Uterus (tissue), 4 donors: ENCODE measurements around the gene THSD4. TPM values are rescaled to one million over a fixed set of nuclear protein-coding genes. Genes with fewer than 3 reads are reported as not detected.
A peak's percentile ranks its signal among the peaks of the same experiment; 100 is the strongest.

Experiments
- DNase-seq, 2 donors: peaks; one replicate each; pipeline ENCODE4 v3.0.0-alpha.2; 2019 to 2020
- H3K27ac ChIP-seq, 2 donors: fragments of 200-600 bp; sonication (generic); 1 replicate in 1 of 2; 2 replicates in 1 of 2; pipeline ENCODE4 v1.5.1; 2016 to 2018
- H3K27me3 ChIP-seq, 2 donors: fragments of 200-600 bp; sonication (generic); one replicate each; pipeline ENCODE4 v1.5.1; 2018 to 2019; ENCODE audit warnings: control low read depth in 1 of 2
- H3K36me3 ChIP-seq, 2 donors: fragments of 200-600 bp; sonication (generic); one replicate each; pipeline ENCODE4 v1.5.1; 2019; ENCODE audit warnings: control low read depth in 1 of 2
- H3K4me1 ChIP-seq, 2 donors: fragments of 200-600 bp; sonication (generic); one replicate each; pipeline ENCODE4 v1.5.1; 2018 to 2019; ENCODE audit warnings: control low read depth in 1 of 2
- H3K4me3 ChIP-seq, 2 donors: fragments of 200-600 bp; sonication (generic); 1 replicate in 1 of 2; 2 replicates in 1 of 2; pipeline ENCODE4 v1.5.1; 2018 to 2019; ENCODE audit warnings: mild to moderate bottlenecking in 1 of 2
- H3K9me3 ChIP-seq, 2 donors: fragments of 200-600 bp; sonication (generic); one replicate each; pipeline ENCODE4 v1.5.1; 2019; ENCODE audit warnings: control low read depth in 1 of 2
- POLR2A ChIP-seq, 2 donors: fragments of 450-650 bp; IDR thresholded peaks; one replicate each; pipeline ENCODE4 v1.6.1; 2016; ENCODE audit warnings: antibody characterized with exemption in 2 of 2, mild to moderate bottlenecking in 1 of 2, moderate library complexity in 1 of 2
- intact Hi-C: fragments of 100-400 bp; cut with DNase I; formaldehyde crosslinking; loops from one replicate; pipeline ENCODE4 v1.15.1; 2023; ENCODE audit warnings: low total_unique reads
- total RNA-seq, 4 donors: library from RNA; depleted of rRNA in 3 of 4; stranded (reverse); fragments of >200 nt in 3 of 4; gene quantifications; one replicate each; pipeline versions ENCODE4 v1.1.0 to v1.2.4, GENCODE V29; 2014 to 2023
- TF ChIP-seq, protein P1 (sequence below), 4 experiments: fragments of 200-600 bp in 2 of 4; fragments of 450-650 bp in 2 of 4; sonication (generic) in 2 of 4; IDR thresholded peaks; one replicate each; pipeline ENCODE4 v1.5.1; 2016 to 2019; ENCODE audit warnings: antibody characterized with exemption in 4 of 4, mild to moderate bottlenecking in 2 of 4, moderate library complexity in 1 of 4
- donor health status: DM: yes; HTN: yes; CAD: no.

THSD4 gene
- total RNA-seq, 4 donors from 2014 or later, result 7.1 to 144 (median 35.4) TPM

- TF ChIP-seq, protein P1, sequence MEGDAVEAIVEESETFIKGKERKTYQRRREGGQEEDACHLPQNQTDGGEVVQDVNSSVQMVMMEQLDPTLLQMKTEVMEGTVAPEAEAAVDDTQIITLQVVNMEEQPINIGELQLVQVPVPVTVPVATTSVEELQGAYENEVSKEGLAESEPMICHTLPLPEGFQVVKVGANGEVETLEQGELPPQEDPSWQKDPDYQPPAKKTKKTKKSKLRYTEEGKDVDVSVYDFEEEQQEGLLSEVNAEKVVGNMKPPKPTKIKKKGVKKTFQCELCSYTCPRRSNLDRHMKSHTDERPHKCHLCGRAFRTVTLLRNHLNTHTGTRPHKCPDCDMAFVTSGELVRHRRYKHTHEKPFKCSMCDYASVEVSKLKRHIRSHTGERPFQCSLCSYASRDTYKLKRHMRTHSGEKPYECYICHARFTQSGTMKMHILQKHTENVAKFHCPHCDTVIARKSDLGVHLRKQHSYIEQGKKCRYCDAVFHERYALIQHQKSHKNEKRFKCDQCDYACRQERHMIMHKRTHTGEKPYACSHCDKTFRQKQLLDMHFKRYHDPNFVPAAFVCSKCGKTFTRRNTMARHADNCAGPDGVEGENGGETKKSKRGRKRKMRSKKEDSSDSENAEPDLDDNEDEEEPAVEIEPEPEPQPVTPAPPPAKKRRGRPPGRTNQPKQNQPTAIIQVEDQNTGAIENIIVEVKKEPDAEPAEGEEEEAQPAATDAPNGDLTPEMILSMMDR (IDR thresholded peaks at IDR 0.05), result no peak
- no peak for TF ChIP-seq POLR2A (IDR thresholded peaks at IDR 0.05)
- Histone ChIP-seq H3K27me3 (no peaks in the 10 kb centered on the region), H3K36me3 (no peaks in the 10 kb centered on the region), H3K27ac (peak overlapping the region; percentile 73 to 81), H3K4me1 (no peaks in the 10 kb centered on the region), H3K4me3 (no peak overlapping the region), H3K9me3 (no peaks in the 10 kb centered on the region)
- intact Hi-C loops, result no loop called here
- DNase-seq, result peak; percentile 75 to 79
Observed at GRCh38 chr15:71278989-71279756, 163.9 kb downstream of the THSD4 start.

- no peak for TF ChIP-seq POLR2A (IDR thresholded peaks at IDR 0.05)
- TF ChIP-seq, protein P1 (IDR thresholded peaks at IDR 0.05), result no peak
- no peaks in the 10 kb centered on the region for H3K4me1 ChIP-seq
- intact Hi-C loops, result no loop called here
- no peak for DNase-seq
- H3K27me3 ChIP-seq, result no peaks in the 10 kb centered on the region
- H3K4me3 ChIP-seq, result no peak overlapping the region
- peak overlapping the region; percentile 73 to 81 for H3K27ac ChIP-seq
- H3K9me3 ChIP-seq, result no peaks in the 10 kb centered on the region
- H3K36me3 ChIP-seq, result no peaks in the 10 kb centered on the region
Observed at GRCh38 chr15:71279757-71280141, 164.5 kb downstream of the THSD4 start.

- H3K27me3 ChIP-seq, result no peaks in the 10 kb centered on the region
- no peak for DNase-seq
- TF ChIP-seq POLR2A (IDR thresholded peaks at IDR 0.05), result no peak
- TF ChIP-seq, protein P1 (IDR thresholded peaks at IDR 0.05), result no peak
- H3K4me3 ChIP-seq, result no peak overlapping the region
- H3K27ac ChIP-seq, result peak overlapping the region; percentile 73 to 81
- intact Hi-C loops, result no loop called here
- H3K4me1 ChIP-seq, result no peaks in the 10 kb centered on the region
- no peaks in the 10 kb centered on the region for H3K36me3 ChIP-seq
- H3K9me3 ChIP-seq, result no peaks in the 10 kb centered on the region
Observed at GRCh38 chr15:71280206-71280605, 164.9 kb downstream of the THSD4 start.

GRCh38 chr15:71281256-71281655 is 166.0 kb downstream of the THSD4 start:
- H3K27ac ChIP-seq, result peak overlapping the region; percentile 73 to 81
- TF ChIP-seq, protein P1 (IDR thresholded peaks at IDR 0.05), result no peak
- TF ChIP-seq POLR2A (IDR thresholded peaks at IDR 0.05), result no peak
- H3K9me3 ChIP-seq, result no peaks in the 10 kb centered on the region
- H3K4me1 ChIP-seq, result no peaks in the 10 kb centered on the region
- H3K36me3 ChIP-seq, result no peaks in the 10 kb centered on the region
- no peak overlapping the region for H3K4me3 ChIP-seq
- DNase-seq, result no peak
- H3K27me3 ChIP-seq, result no peaks in the 10 kb centered on the region
- intact Hi-C loops, result no loop called here

GRCh38 chr15:71282076-71282475 is 166.8 kb downstream of the THSD4 start:
- no peaks in the 10 kb centered on the region for H3K9me3 ChIP-seq
- intact Hi-C loops, result no loop called here
- H3K36me3 ChIP-seq, result no peaks in the 10 kb centered on the region
- H3K27ac ChIP-seq, result peak overlapping the region; percentile 73 to 81
- H3K4me1 ChIP-seq, result no peaks in the 10 kb centered on the region
- H3K27me3 ChIP-seq, result no peaks in the 10 kb centered on the region
- TF ChIP-seq, protein P1 (IDR thresholded peaks at IDR 0.05), result no peak
- TF ChIP-seq POLR2A (IDR thresholded peaks at IDR 0.05), result no peak
- H3K4me3 ChIP-seq, result no peak overlapping the region
- peak in 1 of 2 donors; percentile 39 for DNase-seq
